Breast epithelium (tissue), 3 donors: ENCODE data around the gene LSM14B.

Source experiments
- POLR2AphosphoS5 ChIP-seq, 3 donors: sonication (generic); formaldehyde crosslinking; IDR thresholded peaks; one replicate each; pipeline ENCODE4 v1.6.1; 2017; ENCODE audit warnings: antibody characterized with exemption in 3 of 3
- TF ChIP-seq, protein P1 (sequence below), 3 donors: fragments of 450-650 bp; IDR thresholded peaks; one replicate each; pipeline ENCODE4 v1.5.1; 2016 to 2017; ENCODE audit warnings: antibody characterized with exemption in 3 of 3, mild to moderate bottlenecking in 3 of 3, moderate library complexity in 3 of 3

DNA sequence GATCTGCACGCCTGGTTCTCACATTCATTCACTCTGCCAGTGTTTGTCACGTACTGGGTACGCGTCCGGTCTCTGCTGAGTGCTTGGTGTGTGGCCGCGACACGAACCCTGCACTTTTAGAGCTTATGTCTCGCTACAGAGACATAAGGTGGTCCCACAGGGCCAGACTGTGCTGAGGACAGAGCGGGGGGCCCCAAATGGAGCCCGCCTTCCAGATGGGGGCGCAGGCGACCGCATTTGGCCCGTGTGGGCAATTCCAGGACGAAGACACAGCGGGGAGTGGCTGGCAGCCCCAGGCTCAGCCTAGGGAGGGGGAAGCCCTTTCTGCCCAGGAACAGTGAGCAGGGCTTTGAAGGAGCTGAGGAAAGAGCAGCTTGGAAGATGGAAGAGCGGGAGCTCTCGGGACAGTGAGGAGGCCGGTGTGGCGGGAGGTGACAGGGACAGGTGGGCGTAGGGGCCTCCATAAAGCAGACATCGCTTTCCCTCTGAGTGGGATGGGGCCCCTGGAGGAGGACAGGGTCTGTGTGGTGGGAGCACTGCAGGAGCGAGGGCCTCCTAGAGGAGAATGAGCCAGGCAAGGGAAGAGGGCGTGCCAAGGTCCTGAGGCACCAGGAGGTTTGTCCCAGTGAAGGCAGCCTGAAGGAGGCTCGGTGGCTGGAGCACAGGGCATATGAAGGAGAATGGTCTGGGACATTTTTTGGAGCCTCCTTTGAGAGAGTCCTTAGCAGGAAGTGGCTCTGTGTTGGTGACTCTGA lies 52.8 kb downstream of the LSM14B start:
- TF ChIP-seq, protein P1, sequence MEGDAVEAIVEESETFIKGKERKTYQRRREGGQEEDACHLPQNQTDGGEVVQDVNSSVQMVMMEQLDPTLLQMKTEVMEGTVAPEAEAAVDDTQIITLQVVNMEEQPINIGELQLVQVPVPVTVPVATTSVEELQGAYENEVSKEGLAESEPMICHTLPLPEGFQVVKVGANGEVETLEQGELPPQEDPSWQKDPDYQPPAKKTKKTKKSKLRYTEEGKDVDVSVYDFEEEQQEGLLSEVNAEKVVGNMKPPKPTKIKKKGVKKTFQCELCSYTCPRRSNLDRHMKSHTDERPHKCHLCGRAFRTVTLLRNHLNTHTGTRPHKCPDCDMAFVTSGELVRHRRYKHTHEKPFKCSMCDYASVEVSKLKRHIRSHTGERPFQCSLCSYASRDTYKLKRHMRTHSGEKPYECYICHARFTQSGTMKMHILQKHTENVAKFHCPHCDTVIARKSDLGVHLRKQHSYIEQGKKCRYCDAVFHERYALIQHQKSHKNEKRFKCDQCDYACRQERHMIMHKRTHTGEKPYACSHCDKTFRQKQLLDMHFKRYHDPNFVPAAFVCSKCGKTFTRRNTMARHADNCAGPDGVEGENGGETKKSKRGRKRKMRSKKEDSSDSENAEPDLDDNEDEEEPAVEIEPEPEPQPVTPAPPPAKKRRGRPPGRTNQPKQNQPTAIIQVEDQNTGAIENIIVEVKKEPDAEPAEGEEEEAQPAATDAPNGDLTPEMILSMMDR (IDR thresholded peaks at IDR 0.05): no peak
- TF ChIP-seq POLR2AphosphoS5 (IDR thresholded peaks at IDR 0.05): no peak
